GM12878 (cell line): Measurements from ENCODE around the gene DFFA. TPM values are rescaled to one million over a fixed set of nuclear protein-coding genes. Genes with fewer than 3 reads are reported as not detected.

ENCODE experiments used
- ATAC-seq: fragments of 200-7000 bp; cut with Tn5 transposase; 3 replicates; pipeline ENCODE4 v1.9.1; 2020; ENCODE audit warnings: mild to moderate bottlenecking, moderate library complexity
- BruUV-seq: library from RNA; stranded (reverse); fragments of 400-500 nt; replicated peaks from 2 replicates; lab custom pipeline; 2021; lab: Mats Ljungman, UMichigan
- CTCF ChIA-PET: fragments of 300-600 bp; sonication (Branson Sonifier 250); formaldehyde crosslinking; extraction: SDS; loops from one replicate; lab custom pipeline; 2021; ENCODE audit warnings: inconsistent platforms; lab: Yijun Ruan, JAX
- POLR2A ChIA-PET: fragments of 350-600 bp; formaldehyde crosslinking; extraction: SDS; loops from one replicate; lab custom pipeline; 2021; ENCODE audit warnings: inconsistent platforms; lab: Charles Lee
- RAD21 ChIA-PET: fragments of 300-600 bp; sonication (Branson Sonifier 250); formaldehyde crosslinking; loops from one replicate; lab custom pipeline; 2023; ENCODE audit warnings: antibody characterized with exemption; ENCODE audit not compliant: unreplicated experiment; lab: Charles Lee
- SMC1A ChIA-PET: fragments of 300-600 bp; sonication (Branson Sonifier 250); formaldehyde crosslinking; loops from one replicate; lab custom pipeline; 2023; ENCODE audit not compliant: unreplicated experiment, uncharacterized antibody; lab: Charles Lee
- DNase-seq: peaks from one replicate; pipeline ENCODE4 v3.0.0-alpha.2; 2011; ENCODE audit warnings: low read depth, low spot score
- FAIRE-seq: peaks from 3 replicates; lab custom pipeline; 2011; peaks lifted over from hg19 to GRCh38; lab: Jason Lieb, UNC
- H2AFZ ChIP-seq: 2 replicates; pipeline ENCODE4 v1.6.0; 2011; ENCODE audit warnings: low read depth, low read length, control low read depth; ENCODE audit not compliant: control insufficient read depth
- H3K27ac ChIP-seq: 2 replicates; pipeline ENCODE4 v1.5.1; 2011; ENCODE audit warnings: control low read depth; ENCODE audit not compliant: control insufficient read depth, insufficient read depth
- H3K27me3 ChIP-seq, 2 experiments: replicated peaks in 1 of 2; 2 replicates each; pipeline versions ENCODE4 v1.6.0 to v1.6.1; 2011; ENCODE audit warnings: low read length in 1 of 2; ENCODE audit not compliant: control insufficient read depth in 2 of 2, insufficient read depth in 2 of 2
- H3K36me3 ChIP-seq, 2 experiments: 2 replicates each; pipeline ENCODE4 v1.5.1; 2011; ENCODE audit warnings: low read length in 1 of 2; ENCODE audit not compliant: control insufficient read depth in 2 of 2, insufficient read depth in 2 of 2
- H3K4me1 ChIP-seq: 2 replicates; pipeline ENCODE4 v1.6.1; 2011; ENCODE audit warnings: mild to moderate bottlenecking, low read length, moderate library complexity, mixed read lengths; ENCODE audit not compliant: control insufficient read depth, insufficient read depth
- H3K4me2 ChIP-seq: 2 replicates; pipeline ENCODE4 v1.6.0; 2011; ENCODE audit warnings: control low read depth; ENCODE audit not compliant: control insufficient read depth, insufficient read depth
- H3K4me3 ChIP-seq: fragments of 200-600 bp; sonication (generic); 2 replicates; pipeline ENCODE4 v1.5.1; 2016
- H3K79me2 ChIP-seq: 2 replicates; pipeline ENCODE4 v1.6.0; 2011; ENCODE audit warnings: low read length; ENCODE audit not compliant: control insufficient read depth, insufficient read depth
- H3K9ac ChIP-seq: 2 replicates; pipeline ENCODE4 v1.8.0; 2011; ENCODE audit warnings: low read length, control low read depth, mixed read lengths; ENCODE audit not compliant: control insufficient read depth, insufficient read depth
- H3K9me3 ChIP-seq: replicated peaks from 3 replicates; pipeline ENCODE4 v1.5.1; 2011; ENCODE audit warnings: mild to moderate bottlenecking, low read length; ENCODE audit not compliant: control insufficient read depth, insufficient read depth
- H4K20me1 ChIP-seq: 2 replicates; pipeline ENCODE4 v1.6.0; 2011; ENCODE audit not compliant: control insufficient read depth, insufficient read depth
- BHLHE40 ChIP-seq, 2 experiments: fragments of 450-650 bp in 1 of 2; IDR thresholded peaks; 2 replicates each; pipeline ENCODE4 v1.6.1; 2011 to 2017; ENCODE audit warnings: low read depth in 2 of 2, borderline replicate concordance in 1 of 2, improper control_type of control experiment in 1 of 2, low read length in 1 of 2, mild to moderate bottlenecking in 1 of 2
- BRCA1 ChIP-seq: IDR thresholded peaks from 2 replicates; pipeline ENCODE4 v1.6.1; 2011; ENCODE audit warnings: low read depth, low read length, improper control_type of control experiment
- CEBPB ChIP-seq, 2 experiments: fragments of 150-350 bp in 1 of 2; IDR thresholded peaks; 2 replicates each; pipeline ENCODE4 v1.6.1; 2012 to 2014; ENCODE audit warnings: low read depth in 2 of 2, low read length in 2 of 2, borderline replicate concordance in 1 of 2, inconsistent platforms in 1 of 2
- CTCF ChIP-seq, 3 experiments: IDR thresholded peaks in 2 of 3; conservative IDR thresholded peaks in 1 of 3; 2 replicates each; pipeline ENCODE4 v1.5.1; 2011; ENCODE audit warnings: low read depth in 3 of 3, low read length in 3 of 3, mild to moderate bottlenecking in 3 of 3, control low read depth in 2 of 3, moderate library complexity in 2 of 3, inconsistent platforms in 1 of 3, mixed read lengths in 1 of 3; ENCODE audit not compliant: control insufficient read depth in 2 of 3, insufficient read depth in 1 of 3; ENCODE audit errors: extremely low read depth in 1 of 3
- KAT2A ChIP-seq: conservative IDR thresholded peaks from 2 replicates; pipeline ENCODE4 v1.6.1; 2011; ENCODE audit warnings: low read depth, low read length; ENCODE audit not compliant: control insufficient read depth
- NFXL1 ChIP-seq: fragments of 450-650 bp; IDR thresholded peaks from 2 replicates; pipeline ENCODE4 v1.6.1; 2017; ENCODE audit warnings: antibody characterized with exemption, mild to moderate bottlenecking, borderline replicate concordance
- NR2C1 ChIP-seq: fragments of 450-650 bp; IDR thresholded peaks from 2 replicates; pipeline ENCODE4 v1.6.1; 2017; ENCODE audit warnings: antibody characterized with exemption, mild to moderate bottlenecking, moderate library complexity
- RAD21 ChIP-seq: IDR thresholded peaks from 2 replicates; pipeline ENCODE4 v1.6.1; 2011; ENCODE audit warnings: mild to moderate bottlenecking, low read depth, low read length, moderate library complexity; ENCODE audit not compliant: insufficient read depth
- RCOR1 ChIP-seq: conservative IDR thresholded peaks from 2 replicates; pipeline ENCODE4 v1.6.1; 2012; ENCODE audit warnings: low read depth, low read length, improper control_type of control experiment
- RELB ChIP-seq: fragments of 450-650 bp; IDR thresholded peaks from 2 replicates; pipeline ENCODE4 v1.6.1; 2017; ENCODE audit warnings: low read depth, mild to moderate bottlenecking, moderate library complexity
- SKIL ChIP-seq: fragments of 450-650 bp; IDR thresholded peaks from 2 replicates; pipeline ENCODE4 v1.6.1; 2017; ENCODE audit warnings: mild to moderate bottlenecking, low read depth, inconsistent platforms; ENCODE audit not compliant: poor library complexity, severe bottlenecking
- SUPT20H ChIP-seq: IDR thresholded peaks from 2 replicates; pipeline ENCODE4 v1.6.1; 2011; ENCODE audit warnings: low read depth, mild to moderate bottlenecking, low read length, moderate library complexity, borderline replicate concordance; ENCODE audit not compliant: control insufficient read depth
- TCF3 ChIP-seq: IDR thresholded peaks from 2 replicates; pipeline ENCODE4 v1.6.1; 2012; ENCODE audit warnings: low read depth, mild to moderate bottlenecking, low read length, borderline replicate concordance; ENCODE audit not compliant: insufficient read depth
- YY1 ChIP-seq: IDR thresholded peaks from 2 replicates; pipeline ENCODE4 v1.6.1; 2011; ENCODE audit warnings: low read depth, mild to moderate bottlenecking, low read length
- WGBS: methylation state at CpG from one replicate; pipeline ENCODE4 v1.1.6; 2016; ENCODE audit warnings: low lambda C conversion rate; ENCODE audit not compliant: insufficient replicate concordance, insufficient coverage; ENCODE audit errors: missing lambda C conversion rate; 5-methylcytosine and 5-hydroxymethylcytosine counted together
- in situ Hi-C: fragments of 300-500 bp; cut with MboI; formaldehyde crosslinking; loops from 9 replicates; pipeline ENCODE4 v1.14.3; 2018; ENCODE audit warnings: mixed read lengths
- intact Hi-C: fragments of 100-400 bp; cut with micrococcal nuclease; formaldehyde crosslinking; loops from one replicate; pipeline ENCODE4 v1.14.2; 2022; ENCODE audit not compliant: unreplicated experiment
- polyA plus RNA-seq, 11 experiments: library from polyadenylated mRNA; depleted of rRNA in 4 of 11; unstranded in 6 of 11; stranded (reverse) in 5 of 11; fragments of >200 nt; fragmentation: Nextera tagmentation in 4 of 11; fragmentation: Illumina TruSeq in 1 of 11; extraction: Ambion mirVana in 4 of 11; extraction: Trizol in 1 of 11; gene quantifications; 1 replicate in 1 of 11; 2 replicates in 10 of 11; pipeline versions ENCODE4 v1.2.1 to v1.2.3, GENCODE V29; 2011 to 2016; ENCODE audit warnings: inconsistent platforms in 2 of 11, missing spikeins in 2 of 11, low read depth in 1 of 11
- total RNA-seq, 4 experiments: library from RNA; depleted of rRNA in 3 of 4; stranded (reverse); fragments of >200 nt in 3 of 4; fragmentation: Illumina TruSeq in 1 of 4; extraction: Trizol in 1 of 4; gene quantifications; 2 replicates each; pipeline versions ENCODE4 v1.2.1 to v1.2.3, GENCODE V29; 2013 to 2021

The DFFA gene
- total and polyA plus RNA-seq, 10 of the 15 experiments (the other 5 are each of a cell fraction or from before 2014, with no cell fraction given) = 37.4 to 83.8 (median 52.4) TPM

DNA sequence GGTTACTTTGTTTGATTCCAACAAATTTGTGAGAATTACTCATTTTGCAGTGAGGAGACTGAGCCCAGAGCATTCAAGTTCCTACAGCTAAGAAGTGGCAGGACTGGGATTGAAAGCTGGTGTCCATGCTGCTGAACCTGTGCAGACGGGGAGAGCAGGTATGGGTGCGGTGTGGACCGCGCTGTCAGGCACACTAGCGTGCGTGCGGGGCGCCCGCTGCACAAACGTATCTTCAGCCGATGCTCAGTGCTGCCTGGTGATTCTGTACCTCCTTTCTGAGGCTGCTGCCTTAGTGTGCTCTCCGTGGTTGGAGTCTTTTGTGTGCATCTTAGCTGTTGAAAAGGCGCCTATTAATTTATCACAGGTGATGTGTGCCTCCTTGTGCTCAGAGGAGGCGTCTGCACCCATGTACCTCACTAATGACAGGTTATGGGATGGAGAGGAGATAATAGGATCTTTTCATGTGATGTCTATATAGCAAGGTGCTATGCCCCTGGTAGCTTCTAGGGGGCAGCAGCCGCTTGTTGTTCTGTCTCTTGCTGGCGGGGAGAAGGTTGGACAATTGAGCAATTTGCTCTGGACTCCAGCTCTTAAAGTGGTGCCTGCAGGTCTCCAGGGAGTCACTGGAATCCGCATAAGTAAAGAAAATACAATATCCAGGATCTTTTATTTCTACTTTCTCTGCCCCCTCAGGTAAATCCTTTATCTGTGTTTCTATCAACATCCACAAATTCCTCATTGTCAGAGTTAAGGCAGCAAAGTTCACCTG lies 35.0 kb upstream of the DFFA start:
- in situ Hi-C loops = loop anchor here (5.0 kb wide), 2 partner anchors 365 to 435 kb away; no protein-coding TSS in a partner anchor
- ATAC-seq (peak; percentile 74), DNase-seq (no peak), FAIRE-seq (no peak)
- Histone ChIP-seq H3K4me1 (peaks cover 27% of the 10 kb centered on the region), H3K36me3 (peaks cover 1 to 3% of the 10 kb centered on the region in 2 experiments; a peak in 1 of 4 replicates), H3K9ac (no peak overlapping the region), H3K4me3 (no peak overlapping the region), H3K79me2 (peaks cover 33% of the 10 kb centered on the region), H3K9me3 (no peaks in the 10 kb centered on the region), H3K27ac (peak overlapping the region; percentile 38), H4K20me1 (no peaks in the 10 kb centered on the region), H3K27me3 (no peaks in the 10 kb centered on the region), H2AFZ (no peak overlapping the region), H3K4me2 (no peak overlapping the region)
- ChIA-PET POLR2A (interaction anchor here (0.9 to 1.6 kb wide), 2 partner anchors 10 to 12 kb away, joined by 4 read pairs; no protein-coding TSS in a partner anchor), SMC1A (interaction anchor here (0.6 to 5.3 kb wide), 17 partner anchors 10 to 404 kb away, joined by 3 to 71 read pairs (median 4); no protein-coding TSS in a partner anchor), RAD21 (interaction anchor here (1.0 to 2.6 kb wide), 18 partner anchors 8 to 456 kb away, joined by 3 to 23 read pairs (median 4); no protein-coding TSS in a partner anchor), CTCF (interaction anchor here (0.6 to 6.4 kb wide), 38 partner anchors 9 to 556 kb away, joined by 3 to 117 read pairs (median 4); no protein-coding TSS in a partner anchor)
- intact Hi-C loops = loop anchor here (2.0 to 10.0 kb wide), 3 partner anchors 98 to 434 kb away; no protein-coding TSS in a partner anchor
- no TSS peak for BruUV-seq
- 55% methylated on average over 17 of the region's 17 CpGs for WGBS
- 0 out of 4 replicates have a peak, but pooled peaks of 1 of the 2 experiments have one; percentile 40 for TF ChIP-seq CEBPB (IDR thresholded peaks at IDR 0.05; ENCODE audit: borderline replicate concordance in 1 of 2, low read depth in 2 of 2, low read length in 2 of 2)
- no peak for TF ChIP-seq SUPT20H
- TF ChIP-seq YY1 = 0 out of 2 replicates have a peak, but pooled peaks have one; percentile 31
- no peak for TF ChIP-seq SKIL
- TF ChIP-seq RELB = no peak
- no peak for TF ChIP-seq BHLHE40 (IDR thresholded peaks at IDR 0.05; ENCODE audit: borderline replicate concordance in 1 of 2, low read depth in 2 of 2, low read length in 1 of 2)
- TF ChIP-seq KAT2A = no peak
- TF ChIP-seq NR2C1 = no peak
- no peak for TF ChIP-seq RCOR1
- peak; percentile 84 to 95 (median 88) for TF ChIP-seq CTCF (IDR thresholded peaks at IDR 0.05 in 2 of 3, conservative IDR thresholded peaks at IDR 0.05 in 1 of 3; ENCODE audit: control insufficient read depth in 2 of 3, extremely low read depth in 1 of 3, insufficient read depth in 1 of 3, low read depth in 3 of 3, low read length in 3 of 3)
- TF ChIP-seq TCF3 = 0 out of 2 replicates have a peak, but pooled peaks have one; percentile 20
- TF ChIP-seq NFXL1 = no peak
- peak; percentile 87 for TF ChIP-seq RAD21
- TF ChIP-seq BRCA1 = no peak
